Esophagus muscularis mucosa (tissue), 4 donors: Measurements from ENCODE around the gene SEL1L.

Experiments used
- CTCF ChIP-seq, 3 experiments: fragments of 200-600 bp in 2 of 3; fragments of 450-650 bp in 1 of 3; sonication (generic) in 2 of 3; IDR thresholded peaks; one replicate each; pipeline ENCODE4 v1.5.1; 2017 to 2019; ENCODE audit warnings: antibody characterized with exemption in 3 of 3, mild to moderate bottlenecking in 2 of 3, moderate library complexity in 1 of 3
- EP300 ChIP-seq: sonication (generic); formaldehyde crosslinking; IDR thresholded peaks from one replicate; pipeline ENCODE4 v1.6.1; 2017; ENCODE audit warnings: antibody characterized with exemption
- POLR2A ChIP-seq: fragments of 450-650 bp; IDR thresholded peaks from one replicate; pipeline ENCODE4 v1.6.1; 2017; ENCODE audit warnings: antibody characterized with exemption, moderate library complexity, mild to moderate bottlenecking, low read depth

GRCh38 chr14:81533536-81534343 is at the start of gene SEL1L:
- TF ChIP-seq CTCF (IDR thresholded peaks at IDR 0.05) (peak in 1 of 3 experiments; percentile 18), POLR2A (peak; percentile 67), EP300 (no peak)
